Measurements from ENCODE around the gene RPUSD1. TPM values are rescaled to one million over a fixed set of nuclear protein-coding genes. Genes with fewer than 3 reads are reported as not detected.

The RPUSD1 gene
- total and polyA plus RNA-seq, 12 donors: 5.8 to 23.3 (median 8.2) TPM

- no peak for TF ChIP-seq CTCF (IDR thresholded peaks at IDR 0.05)
- intact Hi-C loops (cut with DNase I): no loop called here
Observed at GRCh38 chr16:795580-796229, 7.5 kb upstream of the RPUSD1 start.

DNA sequence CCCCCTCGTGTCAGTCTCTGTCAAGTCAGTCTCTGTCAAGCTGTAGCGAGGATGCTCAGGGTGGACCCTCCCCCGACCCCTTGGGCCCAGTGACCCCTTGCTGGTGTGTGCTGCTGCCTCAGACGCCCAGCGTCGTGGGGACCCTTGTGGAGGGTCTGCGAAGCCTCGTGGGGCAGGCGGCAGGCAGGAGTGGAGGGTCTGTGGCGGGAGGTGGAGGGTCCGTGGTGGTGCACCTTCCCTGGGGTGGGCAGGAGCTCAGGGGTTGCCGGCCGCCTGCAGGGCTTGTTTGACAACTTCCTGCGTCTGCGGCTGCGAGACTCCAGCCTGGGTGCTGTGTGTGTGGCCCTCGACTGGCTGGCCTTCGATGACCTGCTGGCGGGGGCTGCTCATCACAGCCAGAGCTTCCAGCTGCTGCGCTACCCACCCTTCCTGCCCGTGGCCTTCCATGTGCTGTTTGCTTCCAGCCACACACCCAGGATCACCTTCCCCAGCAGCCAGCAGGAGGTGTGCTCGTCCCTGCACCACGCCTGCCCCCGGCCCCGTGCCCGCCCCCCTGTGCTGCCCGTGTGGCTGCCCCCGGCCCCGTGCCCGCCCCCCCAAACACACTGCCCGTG, 6.8 kb upstream of the RPUSD1 start:
- whole genome bisulfite sequencing, 2 donors: 87 to 88% methylated on average over 24 to 31 of the region's 31 CpGs
- H3K4me3 ChIP-seq: no peak overlapping the region
- H3K27me3 ChIP-seq: peaks cover 0 to 23% (median 18%) of the 10 kb centered on the region in 7 donors
- ATAC-seq (no peak), DNase-seq (no peak)
- no peak overlapping the region for H3K27ac ChIP-seq
- H3K9me3 ChIP-seq: no peaks in the 10 kb centered on the region
- no peaks in the 10 kb centered on the region for H3K4me1 ChIP-seq
- TF ChIP-seq CTCF (IDR thresholded peaks at IDR 0.05): no peak
- intact Hi-C loops (cut with DNase I): no loop called here
- H3K36me3 ChIP-seq: peaks cover 0 to 17% (median 0%) of the 10 kb centered on the region in 9 donors

More at GRCh38 chr16:795580-796229, 7.5 kb upstream of the RPUSD1 start:
- Histone ChIP-seq H3K4me3 (no peak overlapping the region), H3K27ac (no peak overlapping the region), H3K9me3 (no peaks in the 10 kb centered on the region), H3K4me1 (peaks cover 0 to 5% (median 0%) of the 10 kb centered on the region in 9 donors), H3K36me3 (peaks cover 0 to 17% (median 0%) of the 10 kb centered on the region in 9 donors), H3K27me3 (peaks cover 0 to 31% (median 26%) of the 10 kb centered on the region in 7 donors)
- WGBS, 2 donors: 91% methylated on average over 30 to 31 of the region's 33 CpGs
- DNase-seq (no peak), ATAC-seq (no peak)

- Histone ChIP-seq H3K27me3 (peaks cover 0 to 16% (median 11%) of the 10 kb centered on the region in 7 donors), H3K36me3 (peaks cover 0 to 17% (median 0%) of the 10 kb centered on the region in 9 donors), H3K27ac (no peak overlapping the region), H3K4me3 (no peak overlapping the region), H3K4me1 (peaks cover 0 to 4% (median 2%) of the 10 kb centered on the region in 9 donors), H3K9me3 (no peaks in the 10 kb centered on the region)
- DNase-seq (no peak), ATAC-seq (no peak)
- 88 to 89% methylated on average over 40 of the region's 40 CpGs for WGBS, 2 donors
- intact Hi-C loops (cut with DNase I): no loop called here
- no peak for TF ChIP-seq CTCF (IDR thresholded peaks at IDR 0.05)
Observed at GRCh38 chr16:794091-794822, 6.1 kb upstream of the RPUSD1 start.

- Histone ChIP-seq H3K27me3 (peaks cover 0 to 9% (median 3%) of the 10 kb centered on the region in 7 donors), H3K27ac (no peak overlapping the region), H3K9me3 (no peaks in the 10 kb centered on the region), H3K4me1 (peaks cover 4 to 11% (median 9%) of the 10 kb centered on the region in 9 donors), H3K4me3 (no peak overlapping the region), H3K36me3 (peaks cover 0 to 17% (median 0%) of the 10 kb centered on the region in 9 donors)
- ATAC-seq (no peak), DNase-seq (no peak)
- 78 to 90% methylated on average over 8 of the region's 8 CpGs for WGBS, 2 donors
- TF ChIP-seq CTCF (IDR thresholded peaks at IDR 0.05): no peak
- intact Hi-C loops (cut with DNase I): no loop called here
Observed at GRCh38 chr16:793414-793813, 5.2 kb upstream of the RPUSD1 start.

Measured in heart right ventricle (tissue), 16 donors.